Left lung (tissue), 10 donors: ENCODE results near the gene BCL2A1. TPM values are rescaled to one million over a fixed set of nuclear protein-coding genes. Genes with fewer than 3 reads are reported as not detected.

Experiments used
- ATAC-seq: fragments of 200-7000 bp; cut with Tn5 transposase; one replicate; pipeline ENCODE4 v1.9.1; 2020; ENCODE audit warnings: moderate library complexity
- DNase-seq, 4 donors: peaks; one replicate each; pipeline ENCODE4 v3.0.0-alpha.2; 2013 to 2020
- H3K27ac ChIP-seq, 2 donors: fragments of 200-600 bp; sonication (generic) in 1 of 2; one replicate each; pipeline versions ENCODE4 v1.5.0 to v1.8.0; 2020 to 2021
- H3K27me3 ChIP-seq, 2 donors: fragments of 200-600 bp; sonication (generic) in 1 of 2; one replicate each; pipeline versions ENCODE4 v1.5.0 to v1.8.0; 2020 to 2021
- H3K36me3 ChIP-seq, 2 donors: fragments of 200-600 bp; sonication (generic) in 1 of 2; one replicate each; pipeline versions ENCODE4 v1.5.0 to v1.8.0; 2020 to 2021
- H3K4me1 ChIP-seq, 2 donors: fragments of 200-600 bp; one replicate each; pipeline ENCODE4 v1.8.0; 2021
- H3K4me3 ChIP-seq, 2 donors: fragments of 200-600 bp; sonication (generic) in 1 of 2; one replicate each; pipeline versions ENCODE4 v1.5.0 to v1.8.0; 2020 to 2021; ENCODE audit warnings: mild to moderate bottlenecking in 1 of 2
- H3K9me3 ChIP-seq, 2 donors: fragments of 200-600 bp; sonication (generic) in 1 of 2; one replicate each; pipeline versions ENCODE4 v1.5.0 to v1.8.0; 2020 to 2021
- CTCF ChIP-seq, 2 donors: fragments of 200-600 bp; sonication (generic) in 1 of 2; IDR thresholded peaks; one replicate each; pipeline versions ENCODE4 v1.5.0 to v1.8.0; 2021; ENCODE audit warnings: antibody characterized with exemption in 2 of 2
- intact Hi-C, 2 donors: fragments of 100-400 bp; cut with DNase I; formaldehyde crosslinking; loops; one replicate each; pipeline versions ENCODE4 v1.11.2 to v1.14.2; 2022
- polyA plus RNA-seq, 6 donors: library from polyadenylated mRNA; unstranded; fragments of 120-200 nt; gene quantifications; one replicate each; pipeline ENCODE4 v1.2.1, GENCODE V29; 2013; ENCODE audit not compliant: insufficient read length in 6 of 6
- total RNA-seq, 2 donors: library from RNA; stranded (reverse); fragmentation: NEBNext Ultra II Directional; extraction: Animal tissue kit (Norgen Biotek cat#: 25700); gene quantifications; one replicate each; pipeline ENCODE4 v1.2.1, GENCODE V29; 2021
- donor health status: DM: no; HTN: yes; CAD: no.
- donor health status: DM: no; HTN: no; CAD: no.

BCL2A1 gene
- total and polyA plus RNA-seq, 8 donors = 0.24 to 99.2 (median 0.78) TPM

GRCh38 chr15:79981831-79982455 is 10.9 kb upstream of the BCL2A1 start:
- H3K9me3 ChIP-seq = no peaks in the 10 kb centered on the region
- no peaks in the 10 kb centered on the region for H3K36me3 ChIP-seq
- no peak for ATAC-seq
- peak overlapping the region in 1 of 2 donors; percentile 95 for H3K27ac ChIP-seq
- H3K4me1 ChIP-seq = peaks cover 3 to 55% of the 10 kb centered on the region in 2 donors
- DNase-seq = no peak
- H3K27me3 ChIP-seq = no peaks in the 10 kb centered on the region
- H3K4me3 ChIP-seq = no peak overlapping the region
- intact Hi-C loops = no loop called here
- no peak for TF ChIP-seq CTCF (IDR thresholded peaks at IDR 0.05)

- ATAC-seq = peak; percentile 85
These were observed 7.9 kb upstream of the BCL2A1 start for GRCh38 chr15:79978655-79979514.

GRCh38 chr15:79978260-79978654 is 7.3 kb upstream of the BCL2A1 start:
- no peak overlapping the region for H3K4me3 ChIP-seq
- no peaks in the 10 kb centered on the region for H3K27me3 ChIP-seq
- no peaks in the 10 kb centered on the region for H3K36me3 ChIP-seq
- H3K27ac ChIP-seq = peak overlapping the region; percentile 72 to 95
- peak; percentile 7 for ATAC-seq
- intact Hi-C loops = no loop called here
- peaks cover 3 to 80% of the 10 kb centered on the region in 2 donors for H3K4me1 ChIP-seq
- H3K9me3 ChIP-seq = no peaks in the 10 kb centered on the region
- TF ChIP-seq CTCF (IDR thresholded peaks at IDR 0.05) = no peak
- DNase-seq = no peak

More at GRCh38 chr15:79978655-79979514, 7.9 kb upstream of the BCL2A1 start:
- no peak overlapping the region for H3K4me3 ChIP-seq
- H3K36me3 ChIP-seq = no peaks in the 10 kb centered on the region
- intact Hi-C loops = no loop called here
- peaks cover 3 to 74% of the 10 kb centered on the region in 2 donors for H3K4me1 ChIP-seq
- peak in 2 of 4 donors; percentile 46 to 62 for DNase-seq
- H3K27me3 ChIP-seq = no peaks in the 10 kb centered on the region
- peak overlapping the region; percentile 72 to 95 for H3K27ac ChIP-seq
- H3K9me3 ChIP-seq = no peaks in the 10 kb centered on the region
- TF ChIP-seq CTCF (IDR thresholded peaks at IDR 0.05) = no peak

- H3K36me3 ChIP-seq = no peaks in the 10 kb centered on the region
- peak; percentile 61 for ATAC-seq
- peak in 1 of 4 donors; percentile 43 for DNase-seq
- H3K9me3 ChIP-seq = no peaks in the 10 kb centered on the region
- peak overlapping the region; percentile 72 to 95 for H3K27ac ChIP-seq
- H3K4me1 ChIP-seq = peaks cover 3 to 81% of the 10 kb centered on the region in 2 donors
- H3K27me3 ChIP-seq = no peaks in the 10 kb centered on the region
- H3K4me3 ChIP-seq = no peak overlapping the region
- intact Hi-C loops = no loop called here
- TF ChIP-seq CTCF (IDR thresholded peaks at IDR 0.05) = no peak
These were observed 6.5 kb upstream of the BCL2A1 start for GRCh38 chr15:79977431-79978054.
